K562 (cell line): ENCODE results near the gene PLAAT3. TPM values are rescaled to one million over a fixed set of nuclear protein-coding genes. Genes with fewer than 3 reads are reported as not detected.

Experiments
- BCOR ChIP-seq: fragments of 450-650 bp; IDR thresholded peaks from 2 replicates; pipeline ENCODE4 v1.6.1; 2016
- BRD4 ChIP-seq: fragments of 200-600 bp; sonication (generic); IDR thresholded peaks from 2 replicates; pipeline ENCODE4 v1.6.1; 2017; ENCODE audit warnings: inconsistent platforms
- CREB5 ChIP-seq: fragments of 250-450 bp; sonication (Bioruptor Pico); IDR thresholded peaks from 2 replicates; pipeline ENCODE4 v1.5.0; 2020; ENCODE audit warnings: mild to moderate bottlenecking
- DIDO1 ChIP-seq: fragments of 450-650 bp; IDR thresholded peaks from 2 replicates; pipeline ENCODE4 v1.6.1; 2016; ENCODE audit warnings: low read depth, missing biosample characterization, missing genetic modification characterization
- ERF ChIP-seq: fragments of 450-650 bp; formaldehyde crosslinking; IDR thresholded peaks from 2 replicates; pipeline ENCODE4 v1.4.0; 2020; ENCODE audit warnings: mild to moderate bottlenecking, mixed read lengths
- GATAD2B ChIP-seq: fragments of 450-650 bp; IDR thresholded peaks from 2 replicates; pipeline ENCODE4 v1.6.1; 2017; ENCODE audit warnings: mild to moderate bottlenecking, borderline replicate concordance
- GMEB1 ChIP-seq: fragments of 250-450 bp; sonication (Bioruptor Pico); IDR thresholded peaks from 2 replicates; pipeline ENCODE4 v1.4.0; 2020; ENCODE audit warnings: mild to moderate bottlenecking
- HNRNPK ChIP-seq: fragments of 200-400 bp; formaldehyde crosslinking; IDR thresholded peaks from one replicate; pipeline ENCODE4 v1.6.1; 2018; ENCODE audit warnings: mild to moderate bottlenecking, low read depth, low read length; ENCODE audit not compliant: poor library complexity, severe bottlenecking
- IRF2 ChIP-seq: sonication (generic); formaldehyde crosslinking; IDR thresholded peaks from 2 replicates; pipeline ENCODE4 v1.8.1; 2022; ENCODE audit warnings: mild to moderate bottlenecking, missing genetic modification reagents
- KDM4B ChIP-seq, 2 experiments: fragments of 450-650 bp in 1 of 2; sonication (generic) in 1 of 2; IDR thresholded peaks; 2 replicates each; pipeline ENCODE4 v1.6.1; 2016 to 2017; ENCODE audit warnings: borderline replicate concordance in 2 of 2, antibody characterized with exemption in 1 of 2, low read depth in 1 of 2, mild to moderate bottlenecking in 1 of 2
- KLF1 ChIP-seq: fragments of 450-650 bp; IDR thresholded peaks from 2 replicates; pipeline ENCODE4 v1.6.1; 2016; ENCODE audit warnings: missing genetic modification characterization, missing compliant biosample characterization
- MXD1 ChIP-seq: fragments of 250-450 bp; sonication (Bioruptor Pico); IDR thresholded peaks from 2 replicates; pipeline ENCODE4 v1.8.0; 2021; ENCODE audit warnings: borderline replicate concordance, mild to moderate bottlenecking, moderate library complexity; ENCODE audit not compliant: poor library complexity, severe bottlenecking
- MYC ChIP-seq, 2 experiments: fragments of 250-450 bp in 1 of 2; sonication (Bioruptor Pico) in 1 of 2; IDR thresholded peaks; 2 replicates each; pipeline versions ENCODE4 v1.5.1 to v1.6.1; 2012 to 2021; ENCODE audit warnings: low read depth in 2 of 2, borderline replicate concordance in 1 of 2, improper control_type of control experiment in 1 of 2, low read length in 1 of 2, mild to moderate bottlenecking in 1 of 2, moderate library complexity in 1 of 2
- SAP30 ChIP-seq: fragments of 200-600 bp; sonication (generic); IDR thresholded peaks from 2 replicates; pipeline ENCODE4 v1.6.1; 2012; ENCODE audit warnings: borderline replicate concordance, low read depth, mild to moderate bottlenecking, moderate library complexity, low read length, control low read depth, inconsistent platforms; ENCODE audit not compliant: insufficient read depth, poor library complexity, severe bottlenecking
- SMARCB1 ChIP-seq: IDR thresholded peaks from 2 replicates; pipeline ENCODE4 v1.6.1; 2011; ENCODE audit warnings: improper control_type of control experiment, low read depth; ENCODE audit not compliant: insufficient read length
- TARDBP ChIP-seq: fragments of 450-650 bp; IDR thresholded peaks from 2 replicates; pipeline ENCODE4 v1.6.1; 2016
- TRIM28 ChIP-seq: fragments of 450-650 bp; IDR thresholded peaks from 2 replicates; pipeline ENCODE4 v1.6.1; 2017
- ZNF609 ChIP-seq: sonication (generic); formaldehyde crosslinking; IDR thresholded peaks from 2 replicates; pipeline ENCODE4 v1.8.1; 2023; ENCODE audit warnings: missing genetic modification reagents, mild to moderate bottlenecking, borderline replicate concordance
- ZSCAN32 ChIP-seq: fragments of 450-650 bp; formaldehyde crosslinking; IDR thresholded peaks from 2 replicates; pipeline ENCODE4 v1.4.0; 2020; ENCODE audit warnings: mild to moderate bottlenecking, moderate library complexity
- polyA plus RNA-seq, 8 experiments: library from polyadenylated mRNA; depleted of rRNA in 4 of 8; stranded (reverse) in 5 of 8; unstranded in 3 of 8; fragments of >200 nt; fragmentation: Nextera tagmentation in 2 of 8; fragmentation: Illumina TruSeq in 1 of 8; extraction: Ambion mirVana in 2 of 8; extraction: Trizol in 1 of 8; gene quantifications; 2 replicates each; pipeline versions ENCODE4 v1.2.1 to v1.2.3, GENCODE V29; 2011 to 2014; ENCODE audit warnings: inconsistent platforms in 1 of 8, missing spikeins in 1 of 8
- total RNA-seq, 7 experiments: library from RNA; depleted of rRNA in 6 of 7; stranded (reverse); fragments of >200 nt in 6 of 7; fragmentation: Illumina TruSeq in 2 of 7; extraction: Trizol in 2 of 7; gene quantifications; 2 replicates each; pipeline versions ENCODE4 v1.2.1 to v1.2.3, GENCODE V29; 2011 to 2021; ENCODE audit warnings: low replicate concordance in 1 of 7

The PLAAT3 gene
- total and polyA plus RNA-seq, 9 of the 15 experiments (the other 6 are each of a cell fraction or from before 2014, with no cell fraction given), result 0.80 to 2.7 (median 1.4) TPM

GRCh38 chr11:63534895-63535461, 79.3 kb downstream of the PLAAT3 start (continued):
- TF ChIP-seq GATAD2B, result no peak
- TF ChIP-seq MXD1 (CRISPR knock-in tag), result peak; percentile 72
- TF ChIP-seq CREB5 (CRISPR knock-in tag), result peak; percentile 96
- TF ChIP-seq SAP30, result no peak
- peak; percentile 85 for TF ChIP-seq GMEB1
- no peak for TF ChIP-seq ZNF609
- TF ChIP-seq KLF1 (tag), result peak; percentile 44; the same call in 1 of the 2 replicates
- TF ChIP-seq ERF (CRISPR knock-in tag), result peak; percentile 96
- no peak for TF ChIP-seq MYC (IDR thresholded peaks at IDR 0.05; ENCODE audit: low read depth, low read length)
- TF ChIP-seq MYC (CRISPR knock-in tag; IDR thresholded peaks at IDR 0.05; ENCODE audit: borderline replicate concordance, low read depth), result peak; percentile 96
- no peak for TF ChIP-seq HNRNPK
- no peak for TF ChIP-seq SMARCB1
- peak; percentile 87 for TF ChIP-seq ZSCAN32 (CRISPR knock-in tag)
- TF ChIP-seq BRD4, result no peak
- TF ChIP-seq IRF2 (CRISPR knock-in tag), result no peak
- no peak for TF ChIP-seq TARDBP
- TF ChIP-seq BCOR, result no peak
- no peak for TF ChIP-seq TRIM28
- TF ChIP-seq DIDO1 (tag), result peak; percentile 77
- no peak for TF ChIP-seq KDM4B (IDR thresholded peaks at IDR 0.05; ENCODE audit: borderline replicate concordance in 2 of 2, low read depth in 1 of 2)
